WERI-Rb-1 (cell line): ENCODE measurements around the gene PSME3.
A peak's percentile ranks its signal among the peaks of the same experiment; 100 is the strongest.
"Not testable (repeated sequence)": the region's sequence is repeated elsewhere in the genome, so short reads cannot be mapped to it uniquely, and the experiment has no call there.

ENCODE experiments used
- DNase-seq: peaks from one replicate; pipeline ENCODE4 v3.0.0-alpha.2; 2020
- H3K27ac ChIP-seq: fragments of 250-450 bp; sonication (Bioruptor Pico); 2 replicates; pipeline ENCODE4 v1.5.1; 2020; ENCODE audit warnings: mild to moderate bottlenecking, moderate library complexity
- H3K27me3 ChIP-seq: fragments of 250-450 bp; sonication (Bioruptor Pico); 2 replicates; pipeline ENCODE4 v1.5.1; 2021; ENCODE audit warnings: mild to moderate bottlenecking, low read depth, moderate library complexity; ENCODE audit not compliant: insufficient read depth, severe bottlenecking
- H3K36me3 ChIP-seq: fragments of 250-450 bp; sonication (Bioruptor Pico); 2 replicates; pipeline ENCODE4 v1.5.1; 2020; ENCODE audit warnings: mild to moderate bottlenecking, moderate library complexity
- H3K4me3 ChIP-seq: 2 replicates; pipeline ENCODE4 v1.5.1; 2011; ENCODE audit warnings: low read depth, mild to moderate bottlenecking, control low read depth, low read length
- H3K9me3 ChIP-seq: fragments of 250-450 bp; sonication (Bioruptor Pico); 2 replicates; pipeline ENCODE4 v1.5.1; 2021; ENCODE audit warnings: mild to moderate bottlenecking, moderate library complexity; ENCODE audit not compliant: severe bottlenecking
- CTCF ChIP-seq: IDR thresholded peaks from 2 replicates; pipeline ENCODE4 v1.5.1; 2011; ENCODE audit warnings: low read depth, mild to moderate bottlenecking, control low read depth, inconsistent platforms, low read length

PSME3 gene

DNA sequence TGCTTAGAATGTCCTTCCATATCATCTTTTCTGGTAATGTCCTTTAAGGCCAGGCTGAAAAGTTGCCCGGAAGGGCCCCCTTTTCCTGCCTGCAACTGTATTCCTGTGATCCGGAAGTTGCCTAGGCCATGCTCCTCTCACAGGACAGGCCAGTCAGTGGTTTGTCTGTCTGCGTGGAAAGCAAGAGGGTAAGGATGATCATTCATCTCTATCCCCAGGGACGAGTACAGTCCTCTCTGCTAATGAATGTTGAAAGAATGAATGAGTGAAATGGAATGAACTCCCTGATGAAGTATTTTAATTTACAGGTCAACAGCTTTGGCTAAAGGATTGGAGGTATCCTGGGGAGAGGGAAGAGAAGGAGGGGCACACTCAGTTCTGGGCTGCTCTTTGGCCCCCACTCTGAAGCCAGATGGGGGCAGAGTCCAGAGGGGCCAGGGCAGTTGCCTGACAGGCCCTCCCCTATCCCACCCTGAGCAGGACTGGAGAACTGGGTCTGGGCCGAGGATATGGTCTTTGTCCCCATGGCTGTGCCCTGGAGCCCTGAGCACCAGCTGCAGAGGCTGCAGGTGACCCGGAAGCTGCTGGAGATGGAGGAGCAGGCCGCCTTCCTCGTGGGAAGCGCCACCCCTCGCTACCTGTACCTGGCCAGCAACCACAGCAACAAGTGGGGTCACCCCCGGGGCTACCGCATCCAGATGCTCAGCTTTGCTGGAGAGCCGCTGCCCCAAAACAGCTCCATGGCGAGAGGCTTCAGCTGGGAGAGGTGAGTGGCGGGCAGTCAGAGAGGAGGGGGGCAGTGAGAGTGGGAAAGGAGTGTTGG lies 21.0 kb downstream of the PSME3 start:
- no peak for TF ChIP-seq CTCF
- Histone ChIP-seq H3K36me3 (no peaks in the 10 kb centered on the region), H3K27ac (no peak overlapping the region), H3K4me3 (no peak overlapping the region), H3K9me3 (no peaks in the 10 kb centered on the region), H3K27me3 (no peaks in the 10 kb centered on the region)
- DNase-seq: no peak

DNA sequence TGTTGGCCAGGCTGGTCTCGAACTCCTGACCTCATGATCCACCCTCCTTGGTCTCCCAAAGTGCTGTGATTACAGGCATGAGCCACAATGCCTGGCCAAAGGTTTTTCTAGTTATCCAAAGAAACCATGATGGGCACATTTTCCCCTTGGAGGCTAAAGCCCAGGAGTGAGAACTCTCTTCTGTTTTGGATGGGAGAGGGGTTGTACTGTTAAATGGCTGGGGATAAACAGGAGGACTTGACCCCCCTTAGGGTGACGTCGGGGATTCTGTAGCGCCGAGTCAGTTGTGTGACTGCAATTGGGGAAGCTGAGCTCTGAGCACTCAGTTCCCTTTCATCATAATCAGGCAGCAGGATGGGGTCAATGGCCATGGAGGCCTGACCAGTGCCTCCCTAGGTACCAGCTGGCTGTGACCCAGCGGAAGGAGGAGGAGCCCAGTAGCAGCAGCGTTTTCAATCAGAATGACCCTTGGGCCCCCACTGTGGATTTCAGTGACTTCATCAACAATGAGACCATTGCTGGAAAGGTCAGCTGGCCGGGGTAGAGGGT lies 21.9 kb downstream of the PSME3 start:
- Histone ChIP-seq H3K36me3 (no peaks in the 10 kb centered on the region), H3K27me3 (no peaks in the 10 kb centered on the region), H3K9me3 (no peaks in the 10 kb centered on the region), H3K27ac (no peak overlapping the region), H3K4me3 (no peak overlapping the region)
- no peak for TF ChIP-seq CTCF
- DNase-seq: no peak

DNA sequence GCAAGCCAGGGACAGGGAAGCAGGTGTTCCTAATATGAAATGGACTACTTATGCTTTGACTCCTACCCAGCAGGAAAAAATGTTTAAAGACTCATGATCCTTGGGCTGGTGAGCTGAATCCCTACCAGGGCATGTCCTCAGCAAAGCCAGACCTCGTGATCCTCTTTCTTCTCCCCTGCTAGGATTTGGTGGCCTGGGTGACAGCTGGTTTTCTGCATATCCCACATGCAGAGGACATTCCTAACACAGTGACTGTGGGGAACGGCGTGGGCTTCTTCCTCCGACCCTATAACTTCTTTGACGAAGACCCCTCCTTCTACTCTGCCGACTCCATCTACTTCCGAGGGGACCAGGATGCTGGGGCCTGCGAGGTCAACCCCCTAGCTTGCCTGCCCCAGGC lies 22.9 kb downstream of the PSME3 start:
- H3K27ac ChIP-seq, H3K36me3 ChIP-seq, H3K9me3 ChIP-seq, H3K4me3 ChIP-seq, H3K27me3 ChIP-seq: not testable (repeated sequence)
- DNase-seq: peak; percentile 61

DNA sequence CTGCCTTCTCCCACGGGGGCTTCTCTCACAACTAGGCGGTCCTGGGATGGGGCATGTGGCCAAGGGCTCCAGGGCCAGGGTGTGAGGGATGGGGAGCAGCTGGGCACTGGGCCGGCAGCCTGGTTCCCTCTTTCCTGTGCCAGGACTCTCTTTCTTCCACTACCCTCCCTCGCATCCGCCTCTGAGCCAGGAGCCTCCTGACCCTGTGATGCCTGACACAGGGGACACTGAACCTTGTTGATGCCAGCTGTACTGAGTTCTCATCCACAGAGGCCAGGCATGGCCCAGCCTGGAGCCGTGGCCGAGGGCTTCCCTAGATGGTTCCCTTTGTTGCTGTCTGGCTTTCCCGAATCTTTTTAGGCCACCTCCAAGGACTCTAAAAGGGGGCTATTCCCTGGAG lies 23.3 kb downstream of the PSME3 start:
- not testable (repeated sequence) for H3K27me3 ChIP-seq, H3K4me3 ChIP-seq, DNase-seq, H3K9me3 ChIP-seq, H3K27ac ChIP-seq, H3K36me3 ChIP-seq

- DNase-seq: no peak
- no peak for TF ChIP-seq CTCF
- no peak overlapping the region for H3K4me3 ChIP-seq
- H3K27ac ChIP-seq: no peak overlapping the region
- H3K27me3 ChIP-seq: no peaks in the 10 kb centered on the region
- no peaks in the 10 kb centered on the region for H3K9me3 ChIP-seq
- H3K36me3 ChIP-seq: no peaks in the 10 kb centered on the region
Measured at GRCh38 chr17:42857389-42857788, 24.2 kb downstream of the PSME3 start.

DNA sequence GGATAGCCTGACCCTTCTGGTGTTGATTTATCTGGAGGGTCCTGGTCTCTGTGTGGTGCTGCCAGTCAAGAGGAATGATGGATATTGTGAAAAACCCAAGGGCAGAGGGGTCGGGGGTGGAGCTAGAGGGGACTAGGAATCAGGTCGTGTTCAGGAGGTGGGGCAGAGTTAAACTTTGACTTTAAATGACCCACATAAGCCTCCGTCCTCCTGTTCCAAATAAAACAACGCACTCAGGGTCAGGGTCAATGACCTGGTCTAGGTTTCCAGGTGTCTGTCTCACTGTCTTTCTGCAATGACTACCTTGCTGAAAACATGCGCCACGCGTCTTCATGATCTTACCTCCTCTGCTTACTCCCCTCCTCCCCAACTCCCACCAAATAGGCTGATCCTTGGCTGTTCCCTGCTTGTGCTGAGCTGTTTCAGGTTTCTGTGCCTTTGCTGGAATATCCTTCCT lies 32.5 kb downstream of the PSME3 start:
- no peak for DNase-seq
- no peak for TF ChIP-seq CTCF
- no peak overlapping the region for H3K4me3 ChIP-seq

GRCh38 chr17:42866216-42866615 lies 33.0 kb downstream of the PSME3 start:
- DNase-seq: no peak
- TF ChIP-seq CTCF: no peak
- Histone ChIP-seq H3K27me3 (no peaks in the 10 kb centered on the region), H3K9me3 (peaks cover 18% of the 10 kb centered on the region), H3K36me3 (no peaks in the 10 kb centered on the region), H3K27ac (no peak overlapping the region), H3K4me3 (no peak overlapping the region)

More for the DNA sequence above, 32.5 kb downstream of the PSME3 start:
- Histone ChIP-seq H3K27me3 (no peaks in the 10 kb centered on the region), H3K36me3 (no peaks in the 10 kb centered on the region), H3K9me3 (peaks cover 12% of the 10 kb centered on the region), H3K27ac (no peak overlapping the region)
